H1 (cell line): Measurements from ENCODE around the gene RPN2. TPM values are rescaled to one million over a fixed set of nuclear protein-coding genes. Genes with fewer than 3 reads are reported as not detected.

Experiments used
- CBX8 ChIP-seq: fragments of 300-800, 300-1000 bp; sonication (generic); IDR thresholded peaks from 2 replicates; pipeline ENCODE4 v1.7.1; 2016; ENCODE audit warnings: low read depth, low read length, borderline replicate concordance
- CHD2 ChIP-seq: IDR thresholded peaks from 2 replicates; pipeline ENCODE4 v1.6.1; 2012; ENCODE audit warnings: low read length, improper control_type of control experiment
- FOSL1 ChIP-seq: IDR thresholded peaks from 2 replicates; pipeline ENCODE4 v1.6.1; 2011; ENCODE audit warnings: mild to moderate bottlenecking, low read depth, low read length, moderate library complexity; ENCODE audit not compliant: insufficient read depth
- NANOG ChIP-seq: IDR thresholded peaks from 2 replicates; pipeline ENCODE4 v1.6.1; 2011; ENCODE audit warnings: low read length, low read depth, mild to moderate bottlenecking, inconsistent platforms; ENCODE audit not compliant: insufficient read depth, poor library complexity, severe bottlenecking
- SIX5 ChIP-seq: IDR thresholded peaks from 2 replicates; pipeline ENCODE4 v1.6.1; 2011; ENCODE audit warnings: mild to moderate bottlenecking, low read depth, low read length
- SRF ChIP-seq: IDR thresholded peaks from 2 replicates; pipeline ENCODE4 v1.6.1; 2011; ENCODE audit warnings: mild to moderate bottlenecking, low read depth, low read length, moderate library complexity
- polyA plus RNA-seq, 7 experiments: library from polyadenylated mRNA; depleted of rRNA in 3 of 7; stranded (reverse) in 5 of 7; unstranded in 2 of 7; fragments of >200 nt in 5 of 7; fragments of 200-250 nt in 2 of 7; gene quantifications; 1 replicate in 5 of 7; 2 replicates in 1 of 7; 4 replicates in 1 of 7; pipeline versions ENCODE4 v1.2.1 to v1.2.3, GENCODE V29; 2011 to 2013; ENCODE audit warnings: missing spikeins in 2 of 7, mixed read lengths in 2 of 7
- total RNA-seq: library from RNA; stranded (reverse); fragmentation: NEBNext Ultra II Directional; extraction: Animal tissue kit (Norgen Biotek cat#: 25700); gene quantifications from 2 replicates; pipeline ENCODE4 v1.2.1, GENCODE V29; 2021

Gene RPN2
- total and polyA plus RNA-seq, 2 of the 8 experiments (the other 6 are each of a cell fraction or from before 2014, with no cell fraction given) = 236 to 379 TPM

DNA sequence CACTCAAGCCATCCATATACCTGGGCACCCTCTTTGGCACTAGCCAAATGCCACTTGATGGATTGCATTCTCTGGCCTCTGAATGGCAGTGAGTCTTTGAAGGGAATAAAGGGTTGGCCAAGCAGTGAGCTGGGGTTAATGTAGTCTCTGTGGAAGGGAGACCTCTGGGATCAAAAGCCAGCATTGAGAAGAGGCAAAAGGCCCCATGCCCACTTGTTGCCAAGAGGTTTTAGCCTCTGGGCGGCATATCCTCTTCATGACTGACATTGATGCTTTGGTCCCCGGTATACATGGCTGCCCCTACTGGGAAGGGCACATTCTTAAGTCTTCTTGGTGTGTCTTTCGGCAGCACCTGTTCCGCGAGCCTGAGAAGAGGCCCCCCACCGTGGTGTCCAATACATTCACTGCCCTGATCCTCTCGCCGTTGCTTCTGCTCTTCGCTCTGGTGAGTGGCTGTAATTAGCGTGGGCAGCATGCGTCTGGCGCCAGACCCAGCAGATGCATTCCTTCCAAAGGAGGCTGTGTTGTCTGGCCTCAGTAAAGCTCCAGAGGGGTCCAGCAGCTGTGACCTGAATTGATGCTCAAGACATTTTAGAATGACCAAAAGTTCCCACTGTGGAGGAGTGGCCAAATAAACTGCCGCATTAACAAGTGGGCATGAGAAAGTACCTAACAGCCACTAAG, 53.0 kb downstream of the RPN2 start (continued):
- TF ChIP-seq CBX8 (no peak), SRF (no peak), NANOG (no peak), CHD2 (no peak), SIX5 (no peak), FOSL1 (no peak)
- TF ChIP-seq, all 59 proteins: peak for 0
